8988T (cell line): ENCODE results near the gene PCSK6.
"Not testable (repeated sequence)": the region's sequence is repeated elsewhere in the genome, so short reads cannot be mapped to it uniquely, and the experiment has no call there.

Experiments used
- DNase-seq: peaks from one replicate; pipeline ENCODE4 v3.0.0; 2011

The PCSK6 gene

GRCh38 chr15:101349047-101349951 lies 140.2 kb downstream of the PCSK6 start:
- no peak for DNase-seq

- no peak for DNase-seq
Measured at GRCh38 chr15:101348643-101349042, 140.9 kb downstream of the PCSK6 start.

- DNase-seq, result no peak
Measured at GRCh38 chr15:101348015-101348414, 141.5 kb downstream of the PCSK6 start.

DNA sequence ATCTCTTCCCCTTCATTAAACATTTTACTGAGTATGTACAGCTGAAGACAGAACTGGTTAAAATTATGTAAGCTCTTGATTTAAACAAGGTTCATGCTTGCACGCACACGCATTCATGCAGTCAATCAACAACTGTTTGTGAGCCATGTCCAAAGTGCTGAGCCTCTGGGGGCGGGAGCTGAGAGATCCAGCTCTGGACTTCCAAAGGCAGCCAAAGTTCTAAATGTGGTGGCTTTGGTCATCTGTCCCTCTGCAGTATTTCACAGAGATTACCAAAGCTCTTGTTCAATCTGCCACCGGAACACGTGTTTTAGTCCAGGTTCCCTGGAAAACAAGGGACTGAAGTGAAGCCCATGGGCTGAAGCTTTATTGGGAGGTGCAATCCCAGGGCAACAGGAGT lies 142.1 kb downstream of the PCSK6 start:
- no peak for DNase-seq

DNA sequence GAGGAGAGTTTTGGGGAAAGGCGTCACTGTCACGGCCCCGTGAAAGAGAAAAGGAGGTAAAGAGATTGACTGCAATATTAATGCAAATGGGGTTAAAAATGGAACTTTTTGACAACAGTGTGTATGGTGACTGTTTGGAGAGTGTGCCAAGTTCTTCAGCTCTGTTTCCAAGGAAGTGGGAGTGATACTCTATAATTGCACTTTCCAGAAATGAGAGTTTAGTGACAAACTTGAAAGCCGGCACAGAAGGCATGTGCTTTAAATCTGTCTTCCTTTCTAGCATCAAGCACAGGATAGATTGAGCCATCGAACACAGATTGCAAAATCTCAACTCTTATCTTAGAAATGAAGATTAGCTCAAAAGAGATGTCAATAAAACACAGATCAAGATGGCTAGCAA lies 142.6 kb downstream of the PCSK6 start:
- DNase-seq, result no peak

GRCh38 chr15:101342056-101342455 lies 147.5 kb downstream of the PCSK6 start:
- DNase-seq, result no peak

DNA sequence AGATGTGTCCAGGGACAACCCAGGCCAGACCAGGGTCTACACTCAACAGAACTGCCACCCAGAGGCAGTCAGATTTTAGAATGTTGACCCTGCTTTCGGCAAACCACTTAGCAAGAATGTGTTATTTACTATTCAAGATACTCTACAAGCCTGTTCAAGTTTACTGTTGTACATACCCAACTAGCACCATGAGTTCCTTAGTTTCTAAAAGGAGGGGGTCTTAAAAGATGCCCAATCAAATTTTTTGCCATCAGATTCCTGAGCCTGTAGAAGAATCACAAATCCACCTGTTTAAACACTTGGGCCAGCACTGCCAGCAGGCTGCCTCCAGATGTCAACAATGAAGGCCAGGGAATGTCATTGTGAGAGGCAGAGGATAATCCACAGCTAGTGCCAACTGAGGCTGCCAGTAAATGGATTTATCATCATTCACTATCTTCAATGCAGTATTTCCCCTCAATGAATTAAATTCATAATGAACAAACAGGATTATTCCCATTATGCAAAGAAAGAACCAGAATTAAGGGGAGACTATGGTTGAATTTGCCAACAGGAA lies 150.9 kb downstream of the PCSK6 start:
- no peak for DNase-seq

DNA sequence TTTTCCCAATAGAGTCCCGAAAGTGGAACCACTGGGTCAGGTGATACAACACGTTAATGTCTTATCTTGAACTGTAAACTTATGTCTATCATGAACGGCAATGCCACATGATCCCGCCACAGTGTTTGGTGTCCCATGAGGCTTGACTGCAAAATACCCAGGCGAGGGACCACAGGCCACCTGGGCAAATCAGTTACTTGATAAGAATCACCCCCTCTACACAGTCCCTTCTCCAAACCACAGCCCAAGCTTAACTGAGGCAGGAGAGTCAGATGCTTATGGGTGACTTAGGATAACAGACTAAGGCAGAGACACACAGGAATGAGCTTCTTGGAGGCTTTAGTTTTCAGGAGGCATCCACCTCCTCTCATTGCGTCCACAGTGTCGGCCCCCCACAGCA lies 151.5 kb downstream of the PCSK6 start:
- no peak for DNase-seq

DNA sequence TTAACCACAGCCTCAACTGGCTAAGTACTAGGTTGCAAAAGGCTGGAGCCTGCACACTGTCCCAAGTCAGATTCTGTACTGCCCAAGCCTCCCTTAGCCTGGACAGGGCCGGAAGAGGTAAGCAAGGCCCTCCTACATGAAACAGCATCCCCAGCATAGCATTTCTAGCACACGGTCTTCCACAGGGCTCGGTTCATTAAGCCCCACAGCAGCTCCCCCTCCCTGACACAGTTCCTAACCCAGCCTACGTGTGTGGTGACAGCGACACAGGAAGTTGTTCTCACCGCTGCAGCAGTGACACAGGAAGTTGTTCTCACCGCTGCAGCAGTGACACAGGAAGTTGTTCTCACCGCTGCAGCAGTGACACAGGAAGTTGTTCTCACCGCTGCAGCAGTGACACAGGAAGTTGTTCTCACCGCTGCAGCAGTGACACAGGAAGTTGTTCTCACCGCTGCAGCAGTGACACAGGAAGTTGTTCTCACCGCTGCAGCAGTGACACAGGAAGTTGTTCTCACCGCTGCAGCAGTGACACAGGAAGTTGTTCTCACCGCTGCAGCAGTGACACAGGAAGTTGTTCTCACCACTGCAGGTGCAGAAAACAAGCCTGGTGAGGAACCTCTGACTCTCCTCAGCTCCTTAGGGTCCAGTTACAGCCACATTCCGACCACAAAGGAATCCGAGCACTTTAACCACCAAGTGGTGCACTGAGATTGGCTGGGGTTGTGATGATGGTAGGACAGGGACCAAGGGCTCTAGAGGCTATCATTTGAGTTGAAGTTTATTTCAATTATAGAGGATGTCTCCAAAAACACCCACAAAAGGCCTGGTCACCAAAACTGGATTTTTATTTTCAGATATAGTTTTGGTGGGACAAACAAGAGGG lies 155.4 kb downstream of the PCSK6 start:
- not testable (repeated sequence) for DNase-seq

DNA sequence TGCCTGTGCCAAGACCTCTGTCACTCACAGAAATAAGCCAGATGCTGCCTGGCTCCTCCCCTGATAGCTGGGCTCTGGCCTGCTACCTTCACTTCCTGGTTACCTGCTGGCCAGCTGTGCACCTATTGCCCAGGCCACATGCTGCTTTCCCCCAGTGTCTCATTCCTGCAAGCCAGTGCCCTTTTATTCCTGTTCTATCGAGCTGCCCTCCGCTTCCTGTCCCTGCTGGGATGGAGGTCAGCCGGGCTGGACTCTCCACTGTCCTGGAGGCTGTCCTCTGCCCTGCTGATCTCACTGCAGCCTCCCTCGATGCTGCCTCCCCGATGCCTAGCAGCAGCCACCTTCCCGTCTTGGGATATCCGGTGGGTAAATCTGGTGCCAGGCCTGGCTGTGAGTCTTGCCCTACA lies 157.4 kb downstream of the PCSK6 start:
- DNase-seq, result no peak

DNA sequence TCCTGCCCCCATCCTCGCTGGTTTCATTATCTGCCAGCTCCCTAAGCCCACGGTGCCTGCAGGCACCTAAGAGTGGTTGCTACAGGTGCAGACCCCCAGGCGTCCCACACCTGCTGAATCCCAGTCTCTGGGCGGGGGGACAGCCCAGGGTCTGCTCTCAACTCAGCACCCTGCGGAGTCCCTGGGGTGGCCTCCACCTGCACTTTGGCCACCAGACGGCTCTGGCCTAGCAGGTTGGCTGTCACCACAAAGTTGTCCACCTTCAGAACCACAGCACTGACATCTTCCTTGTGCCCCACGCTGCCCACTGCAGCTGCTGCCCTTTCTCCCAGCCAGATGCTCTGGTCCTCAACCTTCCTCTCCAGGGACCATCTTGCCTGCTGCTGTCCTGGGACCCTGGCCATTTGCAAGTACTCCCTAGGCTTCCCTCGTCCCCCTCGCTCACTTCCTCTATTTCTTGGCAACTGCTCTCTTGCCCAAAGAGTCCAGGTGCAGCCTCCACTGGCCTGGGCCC lies 159.6 kb downstream of the PCSK6 start:
- DNase-seq, result no peak

DNA sequence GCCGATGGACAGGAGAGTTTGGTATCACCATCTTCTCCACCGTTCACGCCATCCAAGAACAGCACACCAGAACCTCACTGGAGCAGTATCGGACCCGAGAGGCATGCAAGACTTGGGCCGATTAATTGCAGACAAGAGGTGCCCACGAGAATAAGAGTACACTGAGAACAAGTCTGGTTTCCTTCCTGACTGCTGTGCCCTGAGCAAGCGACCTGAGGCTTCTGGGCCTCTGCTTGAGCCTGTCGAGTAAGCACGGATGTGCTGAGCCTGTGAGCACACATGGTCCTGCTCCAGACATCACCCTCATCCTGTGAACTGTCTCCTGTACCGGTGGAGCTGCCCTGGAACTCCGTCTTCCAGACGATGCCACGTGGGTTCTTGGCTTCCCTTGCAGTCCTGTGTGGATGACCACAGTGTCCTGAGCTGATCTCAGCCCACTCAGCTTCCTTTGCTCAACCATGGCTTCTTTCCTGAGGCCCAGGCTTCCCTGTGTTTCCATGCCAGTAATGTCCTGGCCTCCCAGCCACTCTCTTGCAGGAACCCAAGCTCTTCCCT lies 160.1 kb downstream of the PCSK6 start:
- no peak for DNase-seq

GRCh38 chr15:101328001-101328400 lies 161.5 kb downstream of the PCSK6 start:
- no peak for DNase-seq

- no peak for DNase-seq
Measured at GRCh38 chr15:101327147-101327740, 162.3 kb downstream of the PCSK6 start.

DNA sequence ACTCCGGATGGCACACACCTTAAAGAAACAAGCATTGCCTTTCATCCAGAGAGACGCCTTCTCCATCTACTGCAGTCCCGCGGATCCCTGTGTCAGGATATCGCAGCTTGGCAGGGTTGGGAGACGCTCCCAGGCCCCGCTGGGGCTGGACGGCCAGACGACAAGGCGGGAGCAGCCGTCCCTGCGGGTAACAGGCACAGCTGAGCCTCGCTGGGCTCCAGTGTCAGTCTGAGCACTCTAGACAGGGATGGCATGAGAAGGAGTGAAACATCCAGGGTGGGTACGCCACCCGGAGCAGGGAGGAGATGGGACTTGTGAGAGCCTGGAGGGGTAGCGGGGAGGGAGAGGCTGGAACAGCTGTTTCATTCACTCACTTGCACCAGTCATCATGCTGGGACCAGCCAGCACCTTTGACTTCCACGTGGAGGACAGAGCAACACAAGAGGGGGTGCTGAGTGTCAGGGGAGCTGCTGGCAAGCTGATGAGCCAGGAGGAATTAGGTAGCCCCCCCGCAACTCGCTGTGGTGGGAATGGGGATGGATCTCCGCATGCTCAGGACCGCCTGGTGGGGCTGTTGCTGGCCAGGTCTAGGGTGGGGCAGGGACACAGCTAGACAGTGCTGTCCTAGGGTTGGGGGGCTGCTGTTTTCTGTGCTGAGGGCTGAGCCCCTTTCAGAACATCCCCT lies 162.9 kb downstream of the PCSK6 start:
- DNase-seq, result no peak

DNA sequence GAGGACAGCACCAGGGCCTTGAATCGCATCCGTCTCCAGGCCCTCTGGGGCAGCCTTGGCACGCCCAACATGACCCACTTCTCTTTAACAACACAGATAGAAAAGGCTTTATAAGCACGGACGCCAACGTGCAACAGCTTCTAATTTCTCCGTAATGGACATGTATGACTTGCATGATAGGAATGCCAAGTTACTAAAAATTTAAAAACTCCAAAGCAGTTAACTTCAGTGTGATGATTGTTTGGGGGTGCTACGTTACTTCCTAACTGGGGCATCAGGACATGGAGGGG lies 163.5 kb downstream of the PCSK6 start:
- DNase-seq, result no peak

DNA sequence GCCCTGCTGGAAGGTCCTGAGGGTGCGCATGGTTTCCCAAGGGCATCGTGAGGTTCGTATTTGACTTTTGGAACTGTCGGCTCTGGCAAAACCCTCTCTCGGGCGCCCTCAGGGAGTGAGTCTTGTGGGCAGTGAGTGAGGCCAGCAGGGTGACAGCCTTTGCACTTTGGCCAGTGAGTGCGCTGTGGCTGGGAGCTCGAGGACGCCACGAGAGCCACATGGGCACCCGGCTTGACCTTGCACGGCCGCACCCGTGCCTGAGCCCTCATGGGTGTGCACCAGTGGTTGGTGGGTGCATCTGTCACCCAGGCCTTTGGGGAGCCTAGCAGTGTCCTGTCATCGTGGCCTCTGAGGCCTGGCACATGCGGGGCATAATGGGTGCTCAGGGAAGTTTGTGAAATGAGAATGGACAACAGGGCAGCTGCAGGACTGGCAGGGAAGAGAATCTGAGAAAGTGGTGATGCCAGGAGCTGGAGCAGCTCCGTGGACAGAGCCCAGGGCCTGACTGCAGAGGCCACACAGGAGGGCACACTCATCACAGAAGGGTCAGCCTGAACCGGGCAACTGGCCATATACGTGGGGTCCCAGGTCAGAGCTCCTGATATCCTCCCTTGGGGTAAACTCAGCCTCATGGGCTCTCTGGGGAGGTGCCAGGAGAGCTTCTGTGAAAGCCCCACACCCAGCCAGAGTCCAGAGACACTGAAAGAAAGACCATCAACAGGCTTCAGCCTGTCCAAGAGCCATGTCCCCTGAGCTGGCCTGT lies 164.1 kb downstream of the PCSK6 start:
- DNase-seq, result no peak

DNA sequence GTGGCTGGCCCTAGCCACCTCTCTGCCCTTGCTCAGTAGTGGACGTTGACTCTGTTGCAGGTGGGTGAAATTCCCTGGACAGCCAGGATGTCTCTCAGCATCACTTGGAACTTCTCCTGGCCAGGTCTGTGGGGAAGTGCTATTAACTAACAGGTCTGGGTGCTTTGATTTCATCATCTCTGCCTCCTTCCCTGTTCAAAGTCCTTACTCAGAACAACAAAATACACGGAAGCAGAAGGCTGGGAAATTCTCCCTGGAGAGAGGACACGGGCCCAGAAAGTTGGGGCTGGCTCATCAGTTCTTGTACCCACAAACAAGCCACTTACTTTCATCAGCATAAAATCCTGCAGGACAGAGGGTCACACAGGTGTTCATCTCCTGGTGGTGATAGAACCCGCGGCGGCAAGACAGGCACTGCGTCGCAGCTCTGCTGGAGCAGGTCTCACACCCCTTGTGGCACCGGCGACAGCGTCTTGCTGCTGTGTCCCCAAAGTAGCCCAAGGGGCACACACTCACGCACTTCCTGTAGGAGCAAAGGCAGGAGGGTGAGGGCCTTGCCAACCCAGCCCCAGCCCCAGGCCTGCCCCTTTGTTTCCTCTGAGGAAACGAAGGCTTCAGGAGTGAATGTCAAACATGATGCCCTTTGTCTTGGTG lies 164.9 kb downstream of the PCSK6 start:
- no peak for DNase-seq

DNA sequence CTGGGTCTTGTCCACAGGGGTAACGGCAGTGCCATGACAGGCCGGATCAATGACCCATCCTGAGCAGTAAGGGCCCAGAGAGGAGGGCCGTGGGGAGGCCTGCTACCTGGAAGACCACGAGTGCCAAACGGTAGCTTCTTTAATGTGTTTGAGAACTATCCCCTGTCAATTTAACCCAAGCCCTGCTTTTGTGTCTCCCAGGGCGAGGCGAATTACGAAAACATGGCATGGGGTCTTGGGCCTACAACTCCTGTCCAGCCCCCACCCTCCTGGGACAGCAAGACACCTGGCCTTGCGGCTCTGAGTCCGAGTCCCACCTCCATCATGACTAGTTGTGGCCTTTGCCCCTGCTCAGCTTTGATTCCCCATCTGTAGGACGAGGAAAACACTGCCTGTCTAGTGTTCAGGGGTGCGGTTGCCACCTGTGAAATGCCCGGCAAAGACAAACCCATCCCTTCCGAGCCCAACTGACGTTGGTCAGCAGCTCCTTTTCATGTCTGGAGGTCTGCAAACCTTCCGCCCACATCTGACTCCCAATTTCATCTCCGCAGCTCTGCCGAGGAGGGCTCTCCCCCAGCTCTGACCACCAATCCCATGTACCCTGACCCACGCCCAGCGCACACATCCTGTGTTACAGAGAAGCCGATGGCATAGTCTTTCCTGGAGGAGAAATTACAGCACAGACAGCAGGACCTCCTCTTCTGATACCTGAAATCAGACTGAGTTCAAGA lies 165.5 kb downstream of the PCSK6 start:
- DNase-seq, result no peak

- DNase-seq, result no peak
Measured at GRCh38 chr15:101322854-101323477, 166.5 kb downstream of the PCSK6 start.
